Measurements from ENCODE around the gene HSD17B13.

GRCh38 chr4:87363552-87363951 lies 40.9 kb upstream of the HSD17B13 start:
- TF ChIP-seq SIN3A (IDR thresholded peaks at IDR 0.05; ENCODE audit: borderline replicate concordance, insufficient read depth, low read length), result no peak
- TF ChIP-seq POLR2AphosphoS5 (IDR thresholded peaks at IDR 0.05; ENCODE audit: low read depth, low read length), result no peak

Measured in PFSK-1 (cell line).